GM12801 (cell line): Measurements from ENCODE around the gene IGFBP1.

ENCODE experiments used
- CTCF ChIP-seq: IDR thresholded peaks from one replicate; pipeline ENCODE4 v1.5.1; 2011; ENCODE audit warnings: control low read depth; ENCODE audit not compliant: insufficient read length; ENCODE audit errors: extremely low read depth

IGFBP1 gene

GRCh38 chr7:45919993-45920459 is 31.7 kb downstream of the IGFBP1 start:
- TF ChIP-seq CTCF, result no peak

- no peak for TF ChIP-seq CTCF
These were observed 32.5 kb downstream of the IGFBP1 start, which contains the start of gene IGFBP3 for GRCh38 chr7:45920502-45921380. Gene IGFBP3, minus strand, starts transcription at chr7:45921272. Its CDS starts 132 bp downstream, at chr7:45921140.

- TF ChIP-seq CTCF, result no peak
These were observed 33.1 kb downstream of the IGFBP1 start for GRCh38 chr7:45921381-45921698.

GRCh38 chr7:45921699-45922519 is 33.6 kb downstream of the IGFBP1 start:
- TF ChIP-seq CTCF, result no peak

- no peak for TF ChIP-seq CTCF
These were observed 34.5 kb downstream of the IGFBP1 start for GRCh38 chr7:45922810-45923209.

GRCh38 chr7:45923290-45923689 is 35.0 kb downstream of the IGFBP1 start:
- no peak for TF ChIP-seq CTCF

GRCh38 chr7:45923818-45924217 is 35.5 kb downstream of the IGFBP1 start:
- TF ChIP-seq CTCF, result no peak
